Measurements from ENCODE around the gene ZNF646. TPM values are rescaled to one million over a fixed set of nuclear protein-coding genes. Genes with fewer than 3 reads are reported as not detected.
A peak's percentile ranks its signal among the peaks of the same experiment; 100 is the strongest.

The ZNF646 gene
- total and polyA plus RNA-seq, 2 of the 13 experiments (the other 11 are each of a cell fraction or from before 2014, with no cell fraction given): 3.4 to 10.9 TPM

DNA sequence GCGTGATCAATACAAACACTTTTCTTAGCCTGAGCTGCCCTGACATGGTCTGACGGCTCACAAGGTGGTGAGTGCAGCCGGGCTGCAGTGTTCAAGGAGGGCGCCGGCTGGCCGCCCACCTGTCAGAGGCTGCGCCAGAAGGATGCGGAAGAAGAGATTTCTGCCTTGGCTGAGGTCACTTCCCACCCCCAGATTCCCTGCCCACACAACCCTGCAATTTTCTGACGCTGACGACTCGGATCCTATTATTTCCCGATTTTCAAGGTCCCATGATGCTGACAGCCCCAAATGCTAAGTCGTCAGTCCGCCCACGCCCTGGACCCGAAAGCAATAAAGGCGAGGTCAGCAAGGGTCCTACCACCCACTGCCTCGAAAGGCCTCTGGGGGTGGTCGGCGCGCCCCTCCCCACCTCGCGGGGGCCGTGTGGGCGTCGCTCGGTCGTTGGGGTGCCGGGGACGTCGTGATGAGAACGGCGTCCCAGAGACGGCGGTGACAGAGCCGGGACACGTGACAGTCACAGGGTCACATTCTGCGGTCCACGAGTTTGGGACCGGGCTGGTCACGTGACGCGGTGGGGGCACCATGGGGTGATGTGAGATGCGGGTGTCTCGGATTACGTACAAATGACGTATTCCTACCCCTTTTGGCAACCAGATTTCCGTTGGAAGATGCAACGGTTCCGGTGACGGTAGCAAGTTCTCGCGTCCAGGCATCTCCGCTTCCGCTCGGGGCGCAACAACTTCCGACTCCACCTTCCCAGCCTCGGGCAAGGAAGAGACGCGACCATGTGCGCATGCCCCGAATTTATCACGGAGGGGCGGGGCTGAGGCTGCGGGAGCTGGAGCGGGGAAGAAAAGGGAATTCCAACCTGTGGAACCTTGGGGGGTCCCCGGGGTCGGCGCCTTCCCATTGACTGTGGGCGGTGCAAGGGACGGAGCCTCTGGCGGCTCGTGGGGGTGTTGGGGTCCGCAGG, 41.2 kb upstream of the ZNF646 start, which contains the start of gene STX4 (continued):
- TF ChIP-seq, protein P1, sequence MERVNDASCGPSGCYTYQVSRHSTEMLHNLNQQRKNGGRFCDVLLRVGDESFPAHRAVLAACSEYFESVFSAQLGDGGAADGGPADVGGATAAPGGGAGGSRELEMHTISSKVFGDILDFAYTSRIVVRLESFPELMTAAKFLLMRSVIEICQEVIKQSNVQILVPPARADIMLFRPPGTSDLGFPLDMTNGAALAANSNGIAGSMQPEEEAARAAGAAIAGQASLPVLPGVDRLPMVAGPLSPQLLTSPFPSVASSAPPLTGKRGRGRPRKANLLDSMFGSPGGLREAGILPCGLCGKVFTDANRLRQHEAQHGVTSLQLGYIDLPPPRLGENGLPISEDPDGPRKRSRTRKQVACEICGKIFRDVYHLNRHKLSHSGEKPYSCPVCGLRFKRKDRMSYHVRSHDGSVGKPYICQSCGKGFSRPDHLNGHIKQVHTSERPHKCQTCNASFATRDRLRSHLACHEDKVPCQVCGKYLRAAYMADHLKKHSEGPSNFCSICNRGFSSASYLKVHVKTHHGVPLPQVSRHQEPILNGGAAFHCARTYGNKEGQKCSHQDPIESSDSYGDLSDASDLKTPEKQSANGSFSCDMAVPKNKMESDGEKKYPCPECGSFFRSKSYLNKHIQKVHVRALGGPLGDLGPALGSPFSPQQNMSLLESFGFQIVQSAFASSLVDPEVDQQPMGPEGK (CRISPR knock-in tag; IDR thresholded peaks at IDR 0.05): peak; percentile 90
- TF ChIP-seq ZNF572 (CRISPR knock-in tag; IDR thresholded peaks at IDR 0.05) (peak; percentile 86; the same call in 1 of the 2 replicates), HOXD1 (CRISPR knock-in tag; IDR thresholded peaks at IDR 0.05) (peak; percentile 65; the same call in 1 of the 2 replicates), XRCC5 (optimal IDR thresholded peaks at IDR 0.05; ENCODE audit: low read length) (peak; percentile 50), ZNF605 (CRISPR knock-in tag; IDR thresholded peaks at IDR 0.05) (peak; percentile 71), SIN3A (IDR thresholded peaks at IDR 0.05; ENCODE audit: borderline replicate concordance, low read depth, low read length) (peak; percentile 56; the same call in 1 of the 2 replicates), ZFP82 (CRISPR knock-in tag; IDR thresholded peaks at IDR 0.05; ENCODE audit: borderline replicate concordance) (peak; percentile 16; the same call in 1 of the 2 replicates), ZNF451 (CRISPR knock-in tag; IDR thresholded peaks at IDR 0.05) (no peak), SAP130 (CRISPR knock-in tag; IDR thresholded peaks at IDR 0.05; ENCODE audit: low read depth) (peak; percentile 93), MXI1 (IDR thresholded peaks at IDR 0.05; ENCODE audit: borderline replicate concordance, low read depth, low read length) (peak; percentile 75; the same call in 2 of the 3 replicates)
- TF ChIP-seq, protein P2, sequence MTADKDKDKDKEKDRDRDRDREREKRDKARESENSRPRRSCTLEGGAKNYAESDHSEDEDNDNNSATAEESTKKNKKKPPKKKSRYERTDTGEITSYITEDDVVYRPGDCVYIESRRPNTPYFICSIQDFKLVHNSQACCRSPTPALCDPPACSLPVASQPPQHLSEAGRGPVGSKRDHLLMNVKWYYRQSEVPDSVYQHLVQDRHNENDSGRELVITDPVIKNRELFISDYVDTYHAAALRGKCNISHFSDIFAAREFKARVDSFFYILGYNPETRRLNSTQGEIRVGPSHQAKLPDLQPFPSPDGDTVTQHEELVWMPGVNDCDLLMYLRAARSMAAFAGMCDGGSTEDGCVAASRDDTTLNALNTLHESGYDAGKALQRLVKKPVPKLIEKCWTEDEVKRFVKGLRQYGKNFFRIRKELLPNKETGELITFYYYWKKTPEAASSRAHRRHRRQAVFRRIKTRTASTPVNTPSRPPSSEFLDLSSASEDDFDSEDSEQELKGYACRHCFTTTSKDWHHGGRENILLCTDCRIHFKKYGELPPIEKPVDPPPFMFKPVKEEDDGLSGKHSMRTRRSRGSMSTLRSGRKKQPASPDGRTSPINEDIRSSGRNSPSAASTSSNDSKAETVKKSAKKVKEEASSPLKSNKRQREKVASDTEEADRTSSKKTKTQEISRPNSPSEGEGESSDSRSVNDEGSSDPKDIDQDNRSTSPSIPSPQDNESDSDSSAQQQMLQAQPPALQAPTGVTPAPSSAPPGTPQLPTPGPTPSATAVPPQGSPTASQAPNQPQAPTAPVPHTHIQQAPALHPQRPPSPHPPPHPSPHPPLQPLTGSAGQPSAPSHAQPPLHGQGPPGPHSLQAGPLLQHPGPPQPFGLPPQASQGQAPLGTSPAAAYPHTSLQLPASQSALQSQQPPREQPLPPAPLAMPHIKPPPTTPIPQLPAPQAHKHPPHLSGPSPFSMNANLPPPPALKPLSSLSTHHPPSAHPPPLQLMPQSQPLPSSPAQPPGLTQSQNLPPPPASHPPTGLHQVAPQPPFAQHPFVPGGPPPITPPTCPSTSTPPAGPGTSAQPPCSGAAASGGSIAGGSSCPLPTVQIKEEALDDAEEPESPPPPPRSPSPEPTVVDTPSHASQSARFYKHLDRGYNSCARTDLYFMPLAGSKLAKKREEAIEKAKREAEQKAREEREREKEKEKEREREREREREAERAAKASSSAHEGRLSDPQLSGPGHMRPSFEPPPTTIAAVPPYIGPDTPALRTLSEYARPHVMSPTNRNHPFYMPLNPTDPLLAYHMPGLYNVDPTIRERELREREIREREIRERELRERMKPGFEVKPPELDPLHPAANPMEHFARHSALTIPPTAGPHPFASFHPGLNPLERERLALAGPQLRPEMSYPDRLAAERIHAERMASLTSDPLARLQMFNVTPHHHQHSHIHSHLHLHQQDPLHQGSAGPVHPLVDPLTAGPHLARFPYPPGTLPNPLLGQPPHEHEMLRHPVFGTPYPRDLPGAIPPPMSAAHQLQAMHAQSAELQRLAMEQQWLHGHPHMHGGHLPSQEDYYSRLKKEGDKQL (CRISPR knock-in tag; IDR thresholded peaks at IDR 0.05; ENCODE audit: low read depth): no peak
- TF ChIP-seq, protein P3, sequence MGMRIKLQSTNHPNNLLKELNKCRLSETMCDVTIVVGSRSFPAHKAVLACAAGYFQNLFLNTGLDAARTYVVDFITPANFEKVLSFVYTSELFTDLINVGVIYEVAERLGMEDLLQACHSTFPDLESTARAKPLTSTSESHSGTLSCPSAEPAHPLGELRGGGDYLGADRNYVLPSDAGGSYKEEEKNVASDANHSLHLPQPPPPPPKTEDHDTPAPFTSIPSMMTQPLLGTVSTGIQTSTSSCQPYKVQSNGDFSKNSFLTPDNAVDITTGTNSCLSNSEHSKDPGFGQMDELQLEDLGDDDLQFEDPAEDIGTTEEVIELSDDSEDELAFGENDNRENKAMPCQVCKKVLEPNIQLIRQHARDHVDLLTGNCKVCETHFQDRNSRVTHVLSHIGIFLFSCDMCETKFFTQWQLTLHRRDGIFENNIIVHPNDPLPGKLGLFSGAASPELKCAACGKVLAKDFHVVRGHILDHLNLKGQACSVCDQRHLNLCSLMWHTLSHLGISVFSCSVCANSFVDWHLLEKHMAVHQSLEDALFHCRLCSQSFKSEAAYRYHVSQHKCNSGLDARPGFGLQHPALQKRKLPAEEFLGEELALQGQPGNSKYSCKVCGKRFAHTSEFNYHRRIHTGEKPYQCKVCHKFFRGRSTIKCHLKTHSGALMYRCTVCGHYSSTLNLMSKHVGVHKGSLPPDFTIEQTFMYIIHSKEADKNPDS (CRISPR knock-in tag; IDR thresholded peaks at IDR 0.05): peak; percentile 89; the same call in 1 of the 2 replicates
- TF ChIP-seq, protein P4, sequence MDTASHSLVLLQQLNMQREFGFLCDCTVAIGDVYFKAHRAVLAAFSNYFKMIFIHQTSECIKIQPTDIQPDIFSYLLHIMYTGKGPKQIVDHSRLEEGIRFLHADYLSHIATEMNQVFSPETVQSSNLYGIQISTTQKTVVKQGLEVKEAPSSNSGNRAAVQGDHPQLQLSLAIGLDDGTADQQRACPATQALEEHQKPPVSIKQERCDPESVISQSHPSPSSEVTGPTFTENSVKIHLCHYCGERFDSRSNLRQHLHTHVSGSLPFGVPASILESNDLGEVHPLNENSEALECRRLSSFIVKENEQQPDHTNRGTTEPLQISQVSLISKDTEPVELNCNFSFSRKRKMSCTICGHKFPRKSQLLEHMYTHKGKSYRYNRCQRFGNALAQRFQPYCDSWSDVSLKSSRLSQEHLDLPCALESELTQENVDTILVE (CRISPR knock-in tag; IDR thresholded peaks at IDR 0.05): peak; percentile 45; the same call in 1 of the 2 replicates
